GM12878 (cell line): ENCODE data around the gene PALS2. TPM values are rescaled to one million over a fixed set of nuclear protein-coding genes. Genes with fewer than 3 reads are reported as not detected.

Source experiments
- ATAC-seq: fragments of 200-7000 bp; cut with Tn5 transposase; 3 replicates; pipeline ENCODE4 v1.9.1; 2020; ENCODE audit warnings: mild to moderate bottlenecking, moderate library complexity
- BruUV-seq: library from RNA; stranded (reverse); fragments of 400-500 nt; replicated peaks from 2 replicates; lab custom pipeline; 2021; lab: Mats Ljungman, UMichigan
- CTCF ChIA-PET: fragments of 300-600 bp; sonication (Branson Sonifier 250); formaldehyde crosslinking; extraction: SDS; loops from one replicate; lab custom pipeline; 2021; ENCODE audit warnings: inconsistent platforms; lab: Yijun Ruan, JAX
- POLR2A ChIA-PET: fragments of 350-600 bp; formaldehyde crosslinking; extraction: SDS; loops from one replicate; lab custom pipeline; 2021; ENCODE audit warnings: inconsistent platforms; lab: Charles Lee
- RAD21 ChIA-PET: fragments of 300-600 bp; sonication (Branson Sonifier 250); formaldehyde crosslinking; loops from one replicate; lab custom pipeline; 2023; ENCODE audit warnings: antibody characterized with exemption; ENCODE audit not compliant: unreplicated experiment; lab: Charles Lee
- SMC1A ChIA-PET: fragments of 300-600 bp; sonication (Branson Sonifier 250); formaldehyde crosslinking; loops from one replicate; lab custom pipeline; 2023; ENCODE audit not compliant: unreplicated experiment, uncharacterized antibody; lab: Charles Lee
- DNase-seq: peaks from one replicate; pipeline ENCODE4 v3.0.0-alpha.2; 2011; ENCODE audit warnings: low read depth, low spot score
- FAIRE-seq: peaks from 3 replicates; lab custom pipeline; 2011; peaks lifted over from hg19 to GRCh38; lab: Jason Lieb, UNC
- H2AFZ ChIP-seq: 2 replicates; pipeline ENCODE4 v1.6.0; 2011; ENCODE audit warnings: low read depth, low read length, control low read depth; ENCODE audit not compliant: control insufficient read depth
- H3K27ac ChIP-seq: 2 replicates; pipeline ENCODE4 v1.5.1; 2011; ENCODE audit warnings: control low read depth; ENCODE audit not compliant: control insufficient read depth, insufficient read depth
- H3K27me3 ChIP-seq, 2 experiments: replicated peaks in 1 of 2; 2 replicates each; pipeline versions ENCODE4 v1.6.0 to v1.6.1; 2011; ENCODE audit warnings: low read length in 1 of 2; ENCODE audit not compliant: control insufficient read depth in 2 of 2, insufficient read depth in 2 of 2
- H3K36me3 ChIP-seq, 2 experiments: 2 replicates each; pipeline ENCODE4 v1.5.1; 2011; ENCODE audit warnings: low read length in 1 of 2; ENCODE audit not compliant: control insufficient read depth in 2 of 2, insufficient read depth in 2 of 2
- H3K4me1 ChIP-seq: 2 replicates; pipeline ENCODE4 v1.6.1; 2011; ENCODE audit warnings: mild to moderate bottlenecking, low read length, moderate library complexity, mixed read lengths; ENCODE audit not compliant: control insufficient read depth, insufficient read depth
- H3K4me2 ChIP-seq: 2 replicates; pipeline ENCODE4 v1.6.0; 2011; ENCODE audit warnings: control low read depth; ENCODE audit not compliant: control insufficient read depth, insufficient read depth
- H3K4me3 ChIP-seq: fragments of 200-600 bp; sonication (generic); 2 replicates; pipeline ENCODE4 v1.5.1; 2016
- H3K79me2 ChIP-seq: 2 replicates; pipeline ENCODE4 v1.6.0; 2011; ENCODE audit warnings: low read length; ENCODE audit not compliant: control insufficient read depth, insufficient read depth
- H3K9ac ChIP-seq: 2 replicates; pipeline ENCODE4 v1.8.0; 2011; ENCODE audit warnings: low read length, control low read depth, mixed read lengths; ENCODE audit not compliant: control insufficient read depth, insufficient read depth
- H3K9me3 ChIP-seq: replicated peaks from 3 replicates; pipeline ENCODE4 v1.5.1; 2011; ENCODE audit warnings: mild to moderate bottlenecking, low read length; ENCODE audit not compliant: control insufficient read depth, insufficient read depth
- H4K20me1 ChIP-seq: 2 replicates; pipeline ENCODE4 v1.6.0; 2011; ENCODE audit not compliant: control insufficient read depth, insufficient read depth
- ATF3 ChIP-seq: IDR thresholded peaks from 2 replicates; pipeline ENCODE4 v1.6.1; 2011; ENCODE audit warnings: low read depth, mild to moderate bottlenecking, low read length, moderate library complexity, borderline replicate concordance; ENCODE audit errors: extremely low read depth
- BCLAF1 ChIP-seq: fragments of 450-650 bp; IDR thresholded peaks from 2 replicates; pipeline ENCODE4 v1.6.1; 2017; ENCODE audit warnings: antibody characterized with exemption, mild to moderate bottlenecking, moderate library complexity
- CUX1 ChIP-seq: IDR thresholded peaks from 2 replicates; pipeline ENCODE4 v1.6.1; 2012; ENCODE audit warnings: improper control_type of control experiment, low read depth, low read length; ENCODE audit not compliant: insufficient replicate concordance
- EZH2 ChIP-seq: IDR thresholded peaks from 2 replicates; pipeline ENCODE4 v1.6.1; 2012; ENCODE audit warnings: low read depth, mild to moderate bottlenecking, control low read depth, inconsistent platforms, low read length, borderline replicate concordance; ENCODE audit not compliant: control insufficient read depth
- RAD21 ChIP-seq: IDR thresholded peaks from 2 replicates; pipeline ENCODE4 v1.6.1; 2011; ENCODE audit warnings: mild to moderate bottlenecking, low read depth, low read length, moderate library complexity; ENCODE audit not compliant: insufficient read depth
- RAD51 ChIP-seq: fragments of 450-650 bp; IDR thresholded peaks from 2 replicates; pipeline ENCODE4 v1.6.1; 2016; ENCODE audit warnings: moderate library complexity, mild to moderate bottlenecking, inconsistent platforms
- ZBTB33 ChIP-seq: fragments of 450-650 bp; IDR thresholded peaks from 2 replicates; pipeline ENCODE4 v1.6.1; 2017; ENCODE audit warnings: mild to moderate bottlenecking
- ZSCAN29 ChIP-seq: fragments of 450-650 bp; IDR thresholded peaks from 2 replicates; pipeline ENCODE4 v1.6.1; 2017; ENCODE audit warnings: mild to moderate bottlenecking, moderate library complexity
- in situ Hi-C: fragments of 300-500 bp; cut with MboI; formaldehyde crosslinking; loops from 9 replicates; pipeline ENCODE4 v1.14.3; 2018; ENCODE audit warnings: mixed read lengths
- intact Hi-C: fragments of 100-400 bp; cut with micrococcal nuclease; formaldehyde crosslinking; loops from one replicate; pipeline ENCODE4 v1.14.2; 2022; ENCODE audit not compliant: unreplicated experiment
- polyA plus RNA-seq, 11 experiments: library from polyadenylated mRNA; depleted of rRNA in 4 of 11; unstranded in 6 of 11; stranded (reverse) in 5 of 11; fragments of >200 nt; fragmentation: Nextera tagmentation in 4 of 11; fragmentation: Illumina TruSeq in 1 of 11; extraction: Ambion mirVana in 4 of 11; extraction: Trizol in 1 of 11; gene quantifications; 1 replicate in 1 of 11; 2 replicates in 10 of 11; pipeline versions ENCODE4 v1.2.1 to v1.2.3, GENCODE V29; 2011 to 2016; ENCODE audit warnings: inconsistent platforms in 2 of 11, missing spikeins in 2 of 11, low read depth in 1 of 11
- total RNA-seq, 4 experiments: library from RNA; depleted of rRNA in 3 of 4; stranded (reverse); fragments of >200 nt in 3 of 4; fragmentation: Illumina TruSeq in 1 of 4; extraction: Trizol in 1 of 4; gene quantifications; 2 replicates each; pipeline versions ENCODE4 v1.2.1 to v1.2.3, GENCODE V29; 2013 to 2021

Gene PALS2
- total and polyA plus RNA-seq, 10 of the 15 experiments (the other 5 are each of a cell fraction or from before 2014, with no cell fraction given) = 10.7 to 53.5 (median 20.1) TPM

DNA sequence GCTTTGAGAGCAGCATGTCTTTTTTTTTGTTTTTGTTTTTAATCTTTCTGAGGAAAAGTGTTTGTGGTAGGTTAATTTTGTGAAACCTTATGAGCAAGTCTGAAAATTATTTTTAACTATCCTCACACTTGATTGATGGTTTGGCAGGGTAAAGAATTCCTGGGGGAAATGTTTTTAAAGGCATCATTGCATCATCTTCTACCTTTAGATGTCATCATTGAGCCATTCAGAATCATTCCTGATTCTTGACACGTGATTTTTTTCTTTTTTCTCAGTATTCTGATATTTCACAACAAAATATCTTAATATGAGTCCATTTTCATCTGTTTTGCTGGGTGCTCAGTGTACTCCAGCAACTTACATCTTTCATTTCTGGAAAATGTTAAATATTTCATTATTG is 28.3 kb downstream of the PALS2 start (continued):
- TF ChIP-seq ZBTB33 (no peak), EZH2 (no peak), ZSCAN29 (no peak), BCLAF1 (no peak)

- H3K27ac ChIP-seq = no peak overlapping the region
- no peak overlapping the region for H3K4me2 ChIP-seq
- H3K4me1 ChIP-seq = 0 out of 2 replicates have a peak, but pooled peaks cover 2% of the 10 kb centered on the region
- ChIA-PET RAD21 (interaction anchor here (1.0 to 1.2 kb wide), 2 partner anchors 9 to 18 kb away, joined by 3 to 4 read pairs; no protein-coding TSS in a partner anchor), SMC1A (interaction anchor here (0.8 to 1.3 kb wide), 3 partner anchors 9 to 44 kb away, joined by 3 to 4 read pairs (median 3); no protein-coding TSS in a partner anchor), POLR2A (interaction anchor here (0.6 kb wide), 1 partner anchor 360 kb away, joined by 4 read pairs; no protein-coding TSS in a partner anchor), CTCF (interaction anchor here (0.9 to 1.6 kb wide), 4 partner anchors 10 to 62 kb away, joined by 3 to 4 read pairs (median 4); no protein-coding TSS in a partner anchor)
- DNase-seq (no peak), ATAC-seq (no peak), FAIRE-seq (no peak)
- H3K27me3 ChIP-seq = no peaks in the 10 kb centered on the region
- no peak overlapping the region for H3K4me3 ChIP-seq
- peaks cover 12% of the 10 kb centered on the region; the same call in 2 of the 3 replicates for H3K9me3 ChIP-seq
- no peak overlapping the region for H2AFZ ChIP-seq
- H3K79me2 ChIP-seq = peaks cover 18% of the 10 kb centered on the region
- BruUV-seq = no TSS peak
- H4K20me1 ChIP-seq = no peaks in the 10 kb centered on the region
- H3K36me3 ChIP-seq = no peaks in the 10 kb centered on the region
- H3K9ac ChIP-seq = no peak overlapping the region
- in situ Hi-C loops (no loop called here), intact Hi-C loops (no loop called here)
- TF ChIP-seq CUX1 (no peak), RAD21 (no peak), ATF3 (no peak), RAD51 (no peak)
Observed at GRCh38 chr7:24602860-24603456, 29.7 kb downstream of the PALS2 start.
